ENCODE results near the gene EPHB1.
"Not testable (repeated sequence)": the region's sequence is repeated elsewhere in the genome, so short reads cannot be mapped to it uniquely, and the experiment has no call there.

EPHB1 gene

GRCh38 chr3:135090020-135090717, 295.1 kb downstream of the EPHB1 start:
- no peak for DNase-seq

- DNase-seq, result no peak
Measured at GRCh38 chr3:135091946-135092345, 296.9 kb downstream of the EPHB1 start.

- no peak for DNase-seq
Measured at GRCh38 chr3:135093121-135093520, 298.1 kb downstream of the EPHB1 start.

GRCh38 chr3:135097276-135097946, 302.4 kb downstream of the EPHB1 start:
- DNase-seq, result no peak

GRCh38 chr3:135099734-135100355, 304.8 kb downstream of the EPHB1 start:
- DNase-seq, result no peak

GRCh38 chr3:135100366-135100765, 305.3 kb downstream of the EPHB1 start:
- no peak for DNase-seq

GRCh38 chr3:135103917-135104316, 308.9 kb downstream of the EPHB1 start:
- DNase-seq, result no peak

GRCh38 chr3:135106445-135106844, 311.4 kb downstream of the EPHB1 start:
- DNase-seq, result no peak

- DNase-seq, result no peak
Measured at GRCh38 chr3:135107043-135107442, 312.0 kb downstream of the EPHB1 start.

GRCh38 chr3:135109681-135110080, 314.6 kb downstream of the EPHB1 start:
- no peak for DNase-seq

GRCh38 chr3:135114551-135114950, 319.5 kb downstream of the EPHB1 start:
- not testable (repeated sequence) for DNase-seq

- DNase-seq, result no peak
Measured at GRCh38 chr3:135117977-135118376, 322.9 kb downstream of the EPHB1 start.

GRCh38 chr3:135118792-135119191, 323.7 kb downstream of the EPHB1 start:
- DNase-seq, result no peak

GRCh38 chr3:135125171-135125801, 330.2 kb downstream of the EPHB1 start:
- no peak for DNase-seq

- no peak for DNase-seq
Measured at GRCh38 chr3:135127946-135128470, 332.9 kb downstream of the EPHB1 start.

- DNase-seq, result no peak
Measured at GRCh38 chr3:135128818-135129217, 333.8 kb downstream of the EPHB1 start.

- DNase-seq, result no peak
Measured at GRCh38 chr3:135131290-135131689, 336.2 kb downstream of the EPHB1 start.

- DNase-seq, result no peak
Measured at GRCh38 chr3:135133905-135134683, 339.0 kb downstream of the EPHB1 start.

- no peak for DNase-seq
Measured at GRCh38 chr3:135134684-135135075, 339.6 kb downstream of the EPHB1 start.

- DNase-seq, result no peak
Measured at GRCh38 chr3:135135445-135135844, 340.4 kb downstream of the EPHB1 start.

GRCh38 chr3:135136361-135137100, 341.5 kb downstream of the EPHB1 start:
- no peak for DNase-seq

- DNase-seq, result no peak
Measured at GRCh38 chr3:135137296-135137695, 342.2 kb downstream of the EPHB1 start.

Measured in activated CD4-positive, alpha-beta T cell treated with anti-CD3 and anti-CD28 coated beads for 48 hours (primary cell).